HepG2 (cell line): ENCODE results near the gene PIGX. TPM values are rescaled to one million over a fixed set of nuclear protein-coding genes. Genes with fewer than 3 reads are reported as not detected.
A peak's percentile ranks its signal among the peaks of the same experiment; 100 is the strongest.

Experiments
- AHR ChIP-seq: IDR thresholded peaks from 2 replicates; pipeline ENCODE4 v1.6.1; 2018; ENCODE audit warnings: missing genetic modification reagents, missing compliant biosample characterization
- BHLHE40 ChIP-seq: IDR thresholded peaks from 2 replicates; pipeline ENCODE4 v1.6.1; 2011; ENCODE audit warnings: low read length, improper control_type of control experiment
- GZF1 ChIP-seq: sonication (generic); formaldehyde crosslinking; IDR thresholded peaks from 2 replicates; pipeline ENCODE4 v1.5.1; 2020; ENCODE audit warnings: mild to moderate bottlenecking, missing genetic modification reagents
- IRF9 ChIP-seq: sonication (generic); formaldehyde crosslinking; IDR thresholded peaks from 2 replicates; pipeline ENCODE4 v1.8.0; 2022; ENCODE audit warnings: missing genetic modification reagents, mild to moderate bottlenecking, borderline replicate concordance
- JUNB ChIP-seq: sonication (generic); formaldehyde crosslinking; IDR thresholded peaks from 2 replicates; pipeline ENCODE4 v1.8.0; 2022; ENCODE audit warnings: missing genetic modification reagents, mild to moderate bottlenecking, borderline replicate concordance
- JUND ChIP-seq: sonication (generic); formaldehyde crosslinking; IDR thresholded peaks from 2 replicates; pipeline ENCODE4 v1.8.0; 2022; ENCODE audit warnings: mild to moderate bottlenecking, missing genetic modification reagents
- MAF1 ChIP-seq: sonication (generic); formaldehyde crosslinking; IDR thresholded peaks from 2 replicates; pipeline ENCODE4 v1.5.0; 2020; ENCODE audit warnings: missing genetic modification reagents, borderline replicate concordance
- NAIF1 ChIP-seq: sonication (generic); formaldehyde crosslinking; IDR thresholded peaks from 2 replicates; pipeline ENCODE4 v1.5.0; 2020; ENCODE audit warnings: mild to moderate bottlenecking, missing genetic modification reagents, borderline replicate concordance
- NR2C2 ChIP-seq: sonication (generic); formaldehyde crosslinking; IDR thresholded peaks from 2 replicates; pipeline ENCODE4 v1.4.0; 2020; ENCODE audit warnings: missing genetic modification reagents, mild to moderate bottlenecking, moderate library complexity, borderline replicate concordance
- PAWR ChIP-seq: sonication (generic); formaldehyde crosslinking; IDR thresholded peaks from 2 replicates; pipeline ENCODE4 v1.4.0; 2020; ENCODE audit warnings: missing genetic modification reagents, mild to moderate bottlenecking, borderline replicate concordance
- PAX8 ChIP-seq: sonication (generic); formaldehyde crosslinking; IDR thresholded peaks from 2 replicates; pipeline ENCODE4 v1.8.0; 2022; ENCODE audit warnings: mild to moderate bottlenecking, missing genetic modification reagents, borderline replicate concordance
- PTBP1 ChIP-seq: fragments of 200-400 bp; formaldehyde crosslinking; IDR thresholded peaks from 2 replicates; pipeline ENCODE4 v1.6.1; 2018; ENCODE audit warnings: low read length, low read depth; ENCODE audit not compliant: poor library complexity, severe bottlenecking
- SSRP1 ChIP-seq: IDR thresholded peaks from 2 replicates; pipeline ENCODE4 v1.6.1; 2016; ENCODE audit warnings: control low read depth
- ZNF20 ChIP-seq: sonication (generic); formaldehyde crosslinking; IDR thresholded peaks from 2 replicates; pipeline ENCODE4 v1.4.0; 2020; ENCODE audit warnings: mild to moderate bottlenecking, moderate library complexity, missing genetic modification reagents
- ZNF276 ChIP-seq: sonication (generic); formaldehyde crosslinking; IDR thresholded peaks from 2 replicates; pipeline ENCODE4 v1.4.0; 2020; ENCODE audit warnings: mild to moderate bottlenecking, low read depth, missing genetic modification reagents
- ZNF350 ChIP-seq: sonication (generic); formaldehyde crosslinking; IDR thresholded peaks from 2 replicates; pipeline ENCODE4 v1.4.0; 2020; ENCODE audit warnings: mild to moderate bottlenecking, low read depth, missing genetic modification reagents, borderline replicate concordance
- ZNF460 ChIP-seq: sonication (generic); formaldehyde crosslinking; IDR thresholded peaks from 2 replicates; pipeline ENCODE4 v1.5.1; 2020; ENCODE audit warnings: missing genetic modification reagents, mild to moderate bottlenecking, borderline replicate concordance
- ZNF740 ChIP-seq: sonication (generic); formaldehyde crosslinking; IDR thresholded peaks from 2 replicates; pipeline ENCODE4 v1.4.0; 2020; ENCODE audit warnings: missing genetic modification reagents
- ZSCAN29 ChIP-seq: sonication (generic); formaldehyde crosslinking; conservative IDR thresholded peaks from 2 replicates; pipeline ENCODE4 v1.4.0; 2020; ENCODE audit warnings: mild to moderate bottlenecking, missing genetic modification reagents
- polyA plus RNA-seq, 8 experiments: library from polyadenylated mRNA; depleted of rRNA in 3 of 8; stranded (reverse) in 7 of 8; unstranded in 1 of 8; fragments of >200 nt; fragmentation: Illumina TruSeq in 4 of 8; extraction: Trizol in 4 of 8; gene quantifications; 2 replicates each; pipeline versions ENCODE4 v1.2.1 to v1.2.3, GENCODE V29; 2011 to 2016; ENCODE audit warnings: low read depth in 4 of 8, missing spikeins in 1 of 8, mixed read lengths in 1 of 8; ENCODE audit not compliant: insufficient read depth in 1 of 8
- total RNA-seq, 5 experiments: library from RNA; depleted of rRNA; stranded (reverse); fragments of >200 nt; fragmentation: Illumina TruSeq; extraction: Trizol; gene quantifications; 2 replicates each; pipeline ENCODE4 v1.2.3, GENCODE V29; 2016; ENCODE audit warnings: low read depth in 1 of 5
- TF ChIP-seq, protein P1 (sequence below): IDR thresholded peaks from 2 replicates; pipeline ENCODE4 v1.6.1; 2016; ENCODE audit warnings: low read depth, control low read depth
- TF ChIP-seq, protein P2 (sequence below): conservative IDR thresholded peaks from 2 replicates; pipeline ENCODE4 v1.6.1; 2018; ENCODE audit warnings: missing genetic modification reagents
- TF ChIP-seq, protein P3 (sequence below): sonication (generic); formaldehyde crosslinking; IDR thresholded peaks from 2 replicates; pipeline ENCODE4 v1.5.1; 2020; ENCODE audit warnings: mild to moderate bottlenecking, moderate library complexity, missing genetic modification reagents

Gene PIGX
- total and polyA plus RNA-seq, 2 of the 13 experiments (the other 11 are each of a cell fraction or from before 2014, with no cell fraction given) = 13.2 to 21.3 TPM

GRCh38 chr3:196711838-196712513 lies at the start of gene PIGX, which contains the start of gene CEP19 (continued):
- TF ChIP-seq, protein P1, sequence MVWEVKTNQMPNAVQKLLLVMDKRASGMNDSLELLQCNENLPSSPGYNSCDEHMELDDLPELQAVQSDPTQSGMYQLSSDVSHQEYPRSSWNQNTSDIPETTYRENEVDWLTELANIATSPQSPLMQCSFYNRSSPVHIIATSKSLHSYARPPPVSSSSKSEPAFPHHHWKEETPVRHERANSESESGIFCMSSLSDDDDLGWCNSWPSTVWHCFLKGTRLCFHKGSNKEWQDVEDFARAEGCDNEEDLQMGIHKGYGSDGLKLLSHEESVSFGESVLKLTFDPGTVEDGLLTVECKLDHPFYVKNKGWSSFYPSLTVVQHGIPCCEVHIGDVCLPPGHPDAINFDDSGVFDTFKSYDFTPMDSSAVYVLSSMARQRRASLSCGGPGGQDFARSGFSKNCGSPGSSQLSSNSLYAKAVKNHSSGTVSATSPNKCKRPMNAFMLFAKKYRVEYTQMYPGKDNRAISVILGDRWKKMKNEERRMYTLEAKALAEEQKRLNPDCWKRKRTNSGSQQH (CRISPR knock-in tag) = no peak
- no peak for TF ChIP-seq ZNF20 (CRISPR knock-in tag)
- TF ChIP-seq, protein P2, sequence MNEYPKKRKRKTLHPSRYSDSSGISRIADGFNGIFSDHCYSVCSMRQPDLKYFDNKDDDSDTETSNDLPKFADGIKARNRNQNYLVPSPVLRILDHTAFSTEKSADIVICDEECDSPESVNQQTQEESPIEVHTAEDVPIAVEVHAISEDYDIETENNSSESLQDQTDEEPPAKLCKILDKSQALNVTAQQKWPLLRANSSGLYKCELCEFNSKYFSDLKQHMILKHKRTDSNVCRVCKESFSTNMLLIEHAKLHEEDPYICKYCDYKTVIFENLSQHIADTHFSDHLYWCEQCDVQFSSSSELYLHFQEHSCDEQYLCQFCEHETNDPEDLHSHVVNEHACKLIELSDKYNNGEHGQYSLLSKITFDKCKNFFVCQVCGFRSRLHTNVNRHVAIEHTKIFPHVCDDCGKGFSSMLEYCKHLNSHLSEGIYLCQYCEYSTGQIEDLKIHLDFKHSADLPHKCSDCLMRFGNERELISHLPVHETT (CRISPR knock-in tag) = no peak
- TF ChIP-seq PAWR = no peak
- TF ChIP-seq NR2C2 (CRISPR knock-in tag) = no peak
- TF ChIP-seq NAIF1 (CRISPR knock-in tag) = peak; percentile 80; the same call in 1 of the 2 replicates
- no peak for TF ChIP-seq ZNF350 (CRISPR knock-in tag)
- no peak for TF ChIP-seq ZNF276 (CRISPR knock-in tag)
- TF ChIP-seq ZNF740 (CRISPR knock-in tag) = no peak; the same call in 1 of the 2 replicates
- TF ChIP-seq ZSCAN29 = no peak
- TF ChIP-seq, protein P3, sequence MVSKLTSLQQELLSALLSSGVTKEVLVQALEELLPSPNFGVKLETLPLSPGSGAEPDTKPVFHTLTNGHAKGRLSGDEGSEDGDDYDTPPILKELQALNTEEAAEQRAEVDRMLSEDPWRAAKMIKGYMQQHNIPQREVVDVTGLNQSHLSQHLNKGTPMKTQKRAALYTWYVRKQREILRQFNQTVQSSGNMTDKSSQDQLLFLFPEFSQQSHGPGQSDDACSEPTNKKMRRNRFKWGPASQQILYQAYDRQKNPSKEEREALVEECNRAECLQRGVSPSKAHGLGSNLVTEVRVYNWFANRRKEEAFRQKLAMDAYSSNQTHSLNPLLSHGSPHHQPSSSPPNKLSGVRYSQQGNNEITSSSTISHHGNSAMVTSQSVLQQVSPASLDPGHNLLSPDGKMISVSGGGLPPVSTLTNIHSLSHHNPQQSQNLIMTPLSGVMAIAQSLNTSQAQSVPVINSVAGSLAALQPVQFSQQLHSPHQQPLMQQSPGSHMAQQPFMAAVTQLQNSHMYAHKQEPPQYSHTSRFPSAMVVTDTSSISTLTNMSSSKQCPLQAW (CRISPR knock-in tag) = no peak
- TF ChIP-seq JUND = no peak
- TF ChIP-seq GZF1 (CRISPR knock-in tag) = no peak
- TF ChIP-seq IRF9 (CRISPR knock-in tag) = no peak
- no peak for TF ChIP-seq JUNB (CRISPR knock-in tag)
- no peak for TF ChIP-seq MAF1 (CRISPR knock-in tag)
- TF ChIP-seq SSRP1 = no peak
- no peak for TF ChIP-seq AHR (CRISPR knock-in tag)
- no peak for TF ChIP-seq PTBP1
- no peak for TF ChIP-seq ZNF460 (CRISPR knock-in tag)
- no peak for TF ChIP-seq PAX8
- peak; percentile 33; the same call in 1 of the 2 replicates for TF ChIP-seq BHLHE40
